Stimulated activated CD4-positive, alpha-beta T cell treated with anti-CD3 and anti-CD28 coated beads, Interleukin-1b, Interleukin-23, amount 100 ng/mL, for 48 hours (primary cell): ENCODE data around the gene RAET1G.
"Not testable (repeated sequence)": the region's sequence is repeated elsewhere in the genome, so short reads cannot be mapped to it uniquely, and the experiment has no call there.

ENCODE experiments used
- DNase-seq: peaks from one replicate; pipeline ENCODE4 v3.0.0-alpha.2; 2020

Gene RAET1G

GRCh38 chr6:149933036-149933435 is 10.1 kb upstream of the RAET1G start:
- DNase-seq, result no peak

DNA sequence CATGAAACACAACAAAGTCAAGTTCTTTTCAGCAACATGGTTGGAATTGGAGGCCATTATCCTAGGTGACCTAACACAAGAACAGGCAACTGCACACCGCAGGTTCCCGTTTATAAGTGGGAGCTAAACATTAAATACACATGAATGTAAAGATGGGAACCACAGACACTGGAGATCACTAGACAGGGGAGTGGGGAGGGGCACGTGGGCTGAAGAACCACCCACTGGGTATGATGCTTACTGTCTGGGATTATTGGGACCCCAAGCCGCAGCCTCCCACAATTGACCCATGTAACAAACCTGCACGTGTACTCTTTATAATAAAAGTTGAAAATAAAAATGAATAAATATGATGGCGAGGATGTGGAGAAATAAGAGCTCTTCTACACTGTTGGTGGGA is 8.6 kb upstream of the RAET1G start:
- DNase-seq, result no peak

DNA sequence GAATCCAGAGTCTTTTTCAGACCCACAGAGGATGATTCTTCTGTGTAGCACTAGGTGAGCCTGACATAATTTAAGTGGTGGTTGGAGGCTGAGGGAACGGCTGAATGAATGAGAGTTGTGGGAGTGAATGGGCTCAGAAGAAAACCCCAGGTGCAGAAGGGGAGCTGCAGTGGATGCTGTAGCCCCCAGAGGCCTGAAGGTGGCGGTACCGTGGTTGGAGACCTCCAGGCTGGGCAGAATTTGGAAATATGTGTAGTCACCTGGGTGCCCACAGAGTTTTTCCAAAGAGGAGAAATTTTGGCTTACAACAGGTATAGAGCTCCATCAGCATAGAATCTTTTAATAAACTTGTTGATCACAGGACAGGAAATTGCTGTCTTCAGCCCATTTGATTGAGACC is 6.5 kb upstream of the RAET1G start:
- no peak for DNase-seq

GRCh38 chr6:149927025-149927424 is 4.1 kb upstream of the RAET1G start:
- DNase-seq, result not testable (repeated sequence)

- DNase-seq, result peak; percentile 83
Measured at GRCh38 chr6:149925974-149926777, 3.3 kb upstream of the RAET1G start.

- DNase-seq, result no peak
Measured at GRCh38 chr6:149925253-149925973, 2.5 kb upstream of the RAET1G start.

DNA sequence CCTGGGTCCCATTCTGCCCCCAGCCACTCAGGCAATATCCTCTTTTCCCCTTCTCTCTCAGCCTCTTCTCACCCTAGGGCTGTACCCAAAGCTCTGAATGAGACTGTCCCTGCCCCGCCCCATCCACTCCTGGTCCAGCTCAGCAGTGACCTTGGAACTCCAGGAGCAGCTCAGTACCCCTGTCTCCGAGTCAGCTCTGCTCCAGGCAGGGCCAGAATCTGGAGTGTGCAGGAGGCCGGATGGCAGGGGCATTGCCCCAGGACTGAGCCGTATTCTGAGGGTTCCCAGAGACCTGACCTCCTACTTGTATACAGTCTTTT is 2.0 kb upstream of the RAET1G start:
- DNase-seq, result no peak

DNA sequence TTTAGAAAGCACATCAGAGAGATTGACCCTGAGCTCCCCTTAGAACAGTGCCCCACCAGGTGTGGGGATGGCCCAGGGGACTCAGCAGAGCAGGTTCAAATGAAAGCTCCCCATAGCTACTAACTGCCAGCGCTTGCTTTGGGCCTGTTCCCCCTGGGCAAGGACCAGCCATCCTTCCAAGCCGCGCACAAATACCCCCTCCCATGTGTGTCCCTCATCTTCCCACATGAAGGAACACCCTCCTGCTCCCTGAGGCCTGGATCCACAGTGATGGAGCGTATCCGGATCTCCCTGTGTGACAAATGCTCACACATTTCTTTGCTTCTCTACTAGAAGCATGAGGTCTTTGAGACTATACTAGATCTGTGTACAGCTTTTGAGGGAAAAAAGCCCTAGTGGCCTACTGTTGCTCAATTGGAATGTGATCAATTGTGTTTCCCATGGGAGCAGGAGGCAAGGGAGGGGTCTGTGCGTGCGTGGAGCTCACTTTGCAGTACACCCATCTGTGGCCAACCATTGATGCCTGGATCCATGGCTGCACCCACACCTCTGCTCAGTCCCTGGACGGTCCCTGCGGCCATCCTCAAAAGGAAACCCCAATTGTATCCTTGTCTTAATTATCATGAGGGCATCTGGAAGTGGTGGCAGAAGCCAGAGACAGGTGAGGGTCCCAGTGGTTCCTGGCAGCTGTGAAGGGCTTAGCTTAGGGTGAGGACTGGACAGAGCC is 1.4 kb upstream of the RAET1G start:
- no peak for DNase-seq

DNA sequence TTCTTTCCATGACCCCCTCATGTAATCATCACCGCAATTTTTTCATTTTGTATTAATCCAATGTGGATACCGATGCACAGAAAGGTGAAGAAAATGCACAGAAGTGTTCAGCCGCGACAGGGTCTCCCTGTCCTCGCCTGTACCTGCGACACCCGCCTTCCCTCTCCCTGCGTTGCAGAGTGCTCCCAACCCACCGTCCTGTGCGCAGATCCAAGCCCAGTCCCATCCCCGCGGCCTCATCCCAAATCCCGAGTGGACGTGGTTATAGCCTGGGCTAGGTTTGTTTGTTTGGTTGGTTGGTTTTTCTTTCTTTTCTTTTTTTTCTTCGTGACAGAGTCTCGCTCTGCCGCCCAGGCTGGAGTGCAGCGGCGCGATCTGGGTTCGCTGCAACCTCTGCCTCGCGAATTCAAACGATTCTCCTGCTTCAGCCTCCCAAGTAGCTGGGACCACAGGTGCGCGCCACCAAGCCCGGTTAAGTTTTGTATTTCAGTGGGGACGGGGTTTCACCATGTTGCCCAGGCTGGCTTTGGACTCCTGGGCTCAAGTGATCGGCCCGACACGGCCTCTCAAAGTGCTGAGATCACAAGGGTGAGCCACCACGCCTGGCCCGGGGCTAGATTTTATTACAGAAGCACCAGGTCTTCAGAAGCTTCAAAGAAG is 536 bp upstream of the RAET1G start:
- DNase-seq, result no peak

DNA sequence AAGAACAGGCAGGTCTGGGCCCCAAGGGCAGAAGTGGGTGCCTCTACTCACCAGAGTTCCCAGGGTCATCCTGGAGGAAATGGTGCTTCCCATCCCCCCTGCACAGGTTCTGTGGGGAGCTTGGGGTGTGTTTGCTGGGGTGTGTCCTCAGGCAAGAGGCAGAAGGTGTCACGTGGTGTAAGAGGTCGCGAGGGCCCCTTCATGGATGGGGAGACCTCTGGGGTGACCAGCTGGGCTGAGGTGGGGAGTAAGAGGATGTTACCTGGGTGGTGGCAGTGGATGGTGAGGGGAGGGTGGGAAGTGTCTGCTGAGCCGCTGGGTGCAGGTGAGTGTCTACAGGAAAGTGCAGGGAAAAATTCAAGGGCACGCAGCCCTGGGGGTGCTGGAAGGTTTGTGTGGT is 830 bp downstream of the RAET1G start:
- not testable (repeated sequence) for DNase-seq

- DNase-seq, result no peak
Measured at GRCh38 chr6:149921361-149921760, 1.6 kb downstream of the RAET1G start.

GRCh38 chr6:149919834-149920225 is 3.1 kb downstream of the RAET1G start:
- no peak for DNase-seq

DNA sequence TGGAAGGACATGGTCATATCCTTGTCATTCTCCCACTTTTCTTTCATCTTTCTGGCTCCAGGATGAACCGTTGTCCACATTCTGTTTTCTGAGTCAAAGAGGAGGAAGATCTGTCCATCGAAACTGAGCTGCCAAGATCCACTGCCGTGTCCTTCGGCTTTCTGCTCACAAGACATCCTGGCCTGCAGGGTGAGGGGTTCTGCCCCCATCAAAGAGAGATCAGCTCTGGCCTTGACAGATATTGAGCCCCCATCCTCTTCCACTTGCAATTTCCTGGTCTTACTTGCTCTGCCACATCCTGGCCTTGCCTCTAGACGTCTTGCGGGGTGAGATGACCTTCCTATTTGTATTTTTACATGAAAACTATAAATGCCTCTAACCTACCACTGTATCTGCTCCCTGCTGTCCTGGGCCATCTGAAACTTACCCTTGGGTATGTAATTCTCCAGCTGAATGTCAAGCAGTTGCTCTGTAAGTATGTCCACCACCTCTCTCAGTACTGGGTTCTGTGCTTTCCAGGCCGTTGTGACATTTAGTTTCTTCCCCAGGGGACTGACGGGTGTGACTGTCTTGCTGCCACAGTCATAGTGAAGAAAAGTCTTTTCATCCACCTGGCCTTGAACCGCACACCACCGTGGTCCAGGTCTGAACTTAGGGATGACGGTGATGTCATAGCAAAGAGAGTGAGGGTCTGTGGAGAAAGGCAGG is 3.6 kb downstream of the RAET1G start:
- DNase-seq, result not testable (repeated sequence)

DNA sequence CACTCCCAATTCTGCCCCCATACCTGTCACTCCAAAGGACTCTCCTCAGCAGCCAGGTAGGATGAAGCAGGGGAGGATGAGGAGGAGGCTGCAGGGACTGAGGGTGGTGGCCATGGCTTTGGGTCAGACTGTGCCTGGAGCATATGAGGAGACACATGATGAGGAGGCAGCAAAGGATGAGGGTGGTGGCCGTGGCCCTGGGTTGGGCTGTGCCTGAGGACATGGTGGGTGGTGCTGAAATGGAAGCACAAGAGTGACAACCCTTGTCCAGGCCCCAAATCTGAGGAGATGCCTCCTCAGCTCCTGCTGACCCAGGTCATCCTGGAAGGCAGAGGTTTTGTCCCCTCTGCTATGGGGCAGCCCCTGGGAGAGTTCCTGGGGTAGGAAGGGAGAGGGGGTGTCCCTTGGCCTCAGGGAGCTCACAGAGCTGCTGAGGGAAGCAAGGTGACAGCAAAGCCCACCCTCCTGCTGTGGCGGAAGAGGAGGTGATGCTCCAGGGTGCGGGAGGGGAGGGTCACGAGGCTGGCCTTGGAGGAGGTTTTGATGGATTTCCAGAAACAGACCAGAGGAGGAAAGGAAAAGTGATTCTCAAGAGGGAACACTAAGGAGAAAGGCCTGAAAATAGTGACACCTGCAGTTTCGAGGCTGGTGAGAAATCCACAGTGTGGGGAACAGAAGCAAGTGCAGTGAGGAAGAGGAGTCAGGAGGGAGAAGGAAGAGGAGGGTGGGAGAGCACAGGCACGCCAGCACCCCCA is 4.6 kb downstream of the RAET1G start:
- no peak for DNase-seq

DNA sequence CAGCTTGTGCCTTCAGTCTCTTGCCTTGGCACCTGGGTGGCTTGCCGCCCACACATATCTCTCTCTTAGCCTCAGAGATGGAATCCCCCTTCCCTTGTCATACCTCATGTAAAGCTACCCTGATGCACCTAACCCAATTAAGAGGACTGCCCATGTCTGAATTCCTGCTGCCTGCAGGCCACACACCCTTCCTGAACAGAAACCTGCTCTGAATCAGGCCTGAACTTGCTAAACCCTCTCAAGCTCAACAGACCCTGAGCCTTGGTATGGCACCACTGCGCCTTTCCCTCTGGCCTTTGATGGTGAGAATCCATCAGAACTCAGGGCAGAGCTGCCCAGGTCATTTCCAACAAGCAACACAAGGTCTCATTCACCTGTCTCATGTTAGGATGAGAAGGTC is 5.2 kb downstream of the RAET1G start:
- DNase-seq, result no peak

GRCh38 chr6:149915970-149916865 is 6.7 kb downstream of the RAET1G start:
- DNase-seq, result no peak

DNA sequence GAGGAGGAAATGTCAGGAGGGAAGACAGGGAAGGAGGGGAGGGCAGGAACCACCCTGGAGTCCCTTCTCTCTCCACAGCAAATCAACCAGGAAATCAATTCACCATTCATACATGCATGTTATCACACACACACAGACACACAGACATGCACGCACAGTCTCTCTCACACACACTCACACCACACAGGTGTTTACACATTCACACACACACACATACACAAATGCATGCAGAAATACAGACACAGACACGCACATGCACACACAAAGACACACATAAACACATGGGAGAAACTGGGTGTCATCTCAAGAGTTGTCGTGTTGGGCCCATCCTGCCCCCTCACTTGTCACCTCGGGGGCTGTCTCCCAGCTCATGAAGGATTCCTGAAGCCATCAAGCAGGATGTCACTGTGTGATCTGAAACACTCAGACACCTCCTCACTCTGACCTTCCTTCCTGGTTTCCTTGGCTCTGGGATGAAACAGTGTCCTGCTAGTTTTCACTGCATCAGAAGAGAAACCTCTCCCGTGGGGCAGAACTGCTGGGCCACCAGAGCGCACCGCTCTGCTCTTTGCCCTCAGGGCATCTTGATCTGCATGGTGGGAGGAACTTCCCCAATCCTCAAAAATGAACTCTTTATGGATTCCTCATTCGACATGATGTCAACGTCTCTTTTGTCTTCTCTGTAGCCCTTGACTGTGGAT is 9.2 kb downstream of the RAET1G start:
- DNase-seq, result no peak

- no peak for DNase-seq
Measured at GRCh38 chr6:149913085-149913484, 9.8 kb downstream of the RAET1G start.

GRCh38 chr6:149912680-149913079 is 10.2 kb downstream of the RAET1G start:
- not testable (repeated sequence) for DNase-seq

GRCh38 chr6:149910721-149911151 is 12.2 kb downstream of the RAET1G start:
- DNase-seq, result no peak
